Fibroblast of lung (primary cell): Measurements from ENCODE around the gene DIS3L2. TPM values are rescaled to one million over a fixed set of nuclear protein-coding genes. Genes with fewer than 3 reads are reported as not detected.

ENCODE experiments used
- DNase-seq, 2 donors: peaks; one replicate each; pipeline versions ENCODE4 v3.0.0 to v3.0.0-alpha.2; 2010; ENCODE audit warnings: low read depth in 2 of 2
- H2AFZ ChIP-seq: 2 replicates; pipeline ENCODE4 v1.5.1; 2012; ENCODE audit warnings: low read length, control low read depth, inconsistent platforms
- H3K27ac ChIP-seq: 2 replicates; pipeline ENCODE4 v1.5.1; 2011; ENCODE audit warnings: low read length, control low read depth; ENCODE audit not compliant: insufficient read depth
- H3K27me3 ChIP-seq: 2 replicates; pipeline ENCODE4 v1.5.1; 2011; ENCODE audit warnings: mild to moderate bottlenecking, low read length; ENCODE audit not compliant: control insufficient read depth, insufficient read depth
- H3K36me3 ChIP-seq: 2 replicates; pipeline ENCODE4 v1.5.1; 2011; ENCODE audit warnings: low read length; ENCODE audit not compliant: control insufficient read depth, insufficient read depth
- H3K4me1 ChIP-seq: 2 replicates; pipeline ENCODE4 v1.5.1; 2011; ENCODE audit warnings: low read length; ENCODE audit not compliant: control insufficient read depth, insufficient read depth; ENCODE audit errors: extremely low read depth
- H3K4me2 ChIP-seq: 2 replicates; pipeline ENCODE4 v1.5.1; 2011; ENCODE audit warnings: low read length, control low read depth; ENCODE audit not compliant: insufficient read depth; ENCODE audit errors: extremely low read depth
- H3K4me3 ChIP-seq, 4 experiments: fragments of 200-600 bp in 1 of 4; sonication (generic) in 1 of 4; replicated peaks in 1 of 4; 2 replicates each; pipeline ENCODE4 v1.5.1; 2011 to 2016; ENCODE audit warnings: low read length in 4 of 4, low read depth in 3 of 4, mild to moderate bottlenecking in 3 of 4, control low read depth in 2 of 4, inconsistent platforms in 1 of 4, mixed read lengths in 1 of 4; ENCODE audit not compliant: insufficient read depth in 1 of 4; ENCODE audit errors: control extremely low read depth in 1 of 4
- H3K79me2 ChIP-seq: 2 replicates; pipeline ENCODE4 v1.5.1; 2012; ENCODE audit warnings: mild to moderate bottlenecking, low read length, inconsistent platforms; ENCODE audit not compliant: control insufficient read depth, insufficient read depth
- H3K9ac ChIP-seq: 2 replicates; pipeline ENCODE4 v1.5.1; 2011; ENCODE audit warnings: mild to moderate bottlenecking, low read length, control low read depth; ENCODE audit not compliant: insufficient read depth
- H3K9me3 ChIP-seq: 2 replicates; pipeline ENCODE4 v1.5.1; 2012; ENCODE audit warnings: low read depth, low read length; ENCODE audit not compliant: control insufficient read depth, insufficient read depth
- H4K20me1 ChIP-seq: 2 replicates; pipeline ENCODE4 v1.5.1; 2011; ENCODE audit warnings: low read length; ENCODE audit not compliant: control insufficient read depth, insufficient read depth; ENCODE audit errors: extremely low read depth
- EZH2 ChIP-seq: IDR thresholded peaks from 2 replicates; pipeline ENCODE4 v1.5.1; 2012; ENCODE audit warnings: low read length, control low read depth, mild to moderate bottlenecking; ENCODE audit errors: missing control alignments
- polyA plus RNA-seq, 2 donors: library from polyadenylated mRNA; depleted of rRNA in 1 of 2; stranded (reverse) in 1 of 2; unstranded in 1 of 2; fragments of >200 nt; gene quantifications; 2 replicates each; pipeline ENCODE4 v1.2.1, GENCODE V29; 2011 to 2012; ENCODE audit warnings: missing spikeins in 1 of 2
- total RNA-seq: library from RNA; depleted of rRNA; stranded (reverse); fragments of >200 nt; gene quantifications from 2 replicates; pipeline ENCODE4 v1.2.1, GENCODE V29; 2014
- TF ChIP-seq, protein P1 (sequence below), 2 donors: IDR thresholded peaks in 1 of 2; conservative IDR thresholded peaks in 1 of 2; 1 replicate in 1 of 2; 2 replicates in 1 of 2; pipeline ENCODE4 v1.5.1; 2011 to 2012; ENCODE audit warnings: low read length in 2 of 2, control low read depth in 1 of 2, inconsistent platforms in 1 of 2, low read depth in 1 of 2, mild to moderate bottlenecking in 1 of 2

Gene DIS3L2
- total and polyA plus RNA-seq, 2 donors (not counting 1 experiment from before 2014, with no cell fraction given), result 5.2 to 15.2 TPM

DNA sequence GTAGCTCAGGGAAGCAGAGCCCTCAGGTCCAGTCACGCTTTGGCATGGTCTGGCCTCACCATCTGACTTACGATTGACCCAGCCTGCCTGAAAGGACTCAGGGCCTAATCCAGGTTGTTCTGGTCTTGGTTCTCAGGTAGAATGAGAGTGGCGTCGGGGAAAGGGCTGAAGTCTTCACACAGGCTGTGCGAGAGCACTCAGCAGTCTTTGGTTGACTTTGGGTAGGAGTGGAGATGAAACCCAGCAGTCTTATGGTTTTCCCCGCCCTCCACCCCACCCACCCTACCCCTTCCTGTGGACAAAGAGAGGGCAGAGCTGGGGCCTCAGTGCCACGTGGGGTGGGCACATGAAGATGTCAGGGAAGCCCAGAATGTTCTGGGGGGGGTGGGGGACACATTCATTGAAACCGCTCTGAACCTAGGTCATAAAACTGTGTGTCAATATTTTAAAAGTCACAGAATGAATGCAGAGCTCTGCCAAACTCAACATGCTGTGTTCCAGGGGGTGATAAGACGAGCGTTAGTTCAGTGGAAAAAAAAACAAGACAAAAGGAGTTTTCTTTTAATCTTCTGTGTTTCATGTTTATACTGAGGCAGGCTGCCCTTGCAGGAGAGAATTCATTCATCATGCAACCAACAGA is 358.4 kb downstream of the DIS3L2 start:
- H3K4me3 ChIP-seq, result no peak overlapping the region
- H3K27ac ChIP-seq, result no peak overlapping the region
- no peaks in the 10 kb centered on the region for H3K27me3 ChIP-seq
- H3K4me2 ChIP-seq, result no peak overlapping the region
- H3K9me3 ChIP-seq, result no peaks in the 10 kb centered on the region
- H4K20me1 ChIP-seq, result no peaks in the 10 kb centered on the region
- DNase-seq, result no peak
- no peaks in the 10 kb centered on the region for H3K79me2 ChIP-seq
- TF ChIP-seq, protein P1, sequence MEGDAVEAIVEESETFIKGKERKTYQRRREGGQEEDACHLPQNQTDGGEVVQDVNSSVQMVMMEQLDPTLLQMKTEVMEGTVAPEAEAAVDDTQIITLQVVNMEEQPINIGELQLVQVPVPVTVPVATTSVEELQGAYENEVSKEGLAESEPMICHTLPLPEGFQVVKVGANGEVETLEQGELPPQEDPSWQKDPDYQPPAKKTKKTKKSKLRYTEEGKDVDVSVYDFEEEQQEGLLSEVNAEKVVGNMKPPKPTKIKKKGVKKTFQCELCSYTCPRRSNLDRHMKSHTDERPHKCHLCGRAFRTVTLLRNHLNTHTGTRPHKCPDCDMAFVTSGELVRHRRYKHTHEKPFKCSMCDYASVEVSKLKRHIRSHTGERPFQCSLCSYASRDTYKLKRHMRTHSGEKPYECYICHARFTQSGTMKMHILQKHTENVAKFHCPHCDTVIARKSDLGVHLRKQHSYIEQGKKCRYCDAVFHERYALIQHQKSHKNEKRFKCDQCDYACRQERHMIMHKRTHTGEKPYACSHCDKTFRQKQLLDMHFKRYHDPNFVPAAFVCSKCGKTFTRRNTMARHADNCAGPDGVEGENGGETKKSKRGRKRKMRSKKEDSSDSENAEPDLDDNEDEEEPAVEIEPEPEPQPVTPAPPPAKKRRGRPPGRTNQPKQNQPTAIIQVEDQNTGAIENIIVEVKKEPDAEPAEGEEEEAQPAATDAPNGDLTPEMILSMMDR (conservative IDR thresholded peaks at IDR 0.05 in 1 of 2, IDR thresholded peaks at IDR 0.05 in 1 of 2; ENCODE audit: low read depth in 1 of 2, low read length in 2 of 2), result no peak
- no peak for TF ChIP-seq EZH2
- no peak overlapping the region for H3K9ac ChIP-seq
- no peak overlapping the region for H2AFZ ChIP-seq
- no peaks in the 10 kb centered on the region for H3K36me3 ChIP-seq
- no peaks in the 10 kb centered on the region for H3K4me1 ChIP-seq

DNA sequence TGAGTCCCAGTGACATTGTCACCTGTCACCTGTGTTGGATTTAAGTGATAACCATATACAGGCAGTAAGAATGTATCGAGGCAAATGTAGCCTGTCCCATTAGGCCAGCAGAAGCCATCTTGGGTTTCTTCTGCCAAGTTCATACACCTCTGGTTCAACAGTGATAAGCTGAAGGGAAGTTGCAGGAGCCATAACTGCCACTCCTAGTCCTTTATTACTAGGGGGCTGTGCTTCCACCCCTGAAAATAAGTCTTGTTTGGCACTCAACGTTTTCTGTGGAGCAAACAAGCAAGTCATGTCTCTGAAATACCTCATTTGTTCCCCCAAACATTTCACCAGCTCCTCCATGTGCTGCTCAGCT is 358.9 kb downstream of the DIS3L2 start:
- Histone ChIP-seq H3K4me1 (no peaks in the 10 kb centered on the region), H3K27ac (no peak overlapping the region), H3K9ac (no peak overlapping the region), H3K36me3 (no peaks in the 10 kb centered on the region), H4K20me1 (no peaks in the 10 kb centered on the region), H3K4me2 (no peak overlapping the region), H3K79me2 (no peaks in the 10 kb centered on the region), H3K4me3 (no peak overlapping the region), H2AFZ (no peak overlapping the region), H3K27me3 (no peaks in the 10 kb centered on the region), H3K9me3 (no peaks in the 10 kb centered on the region)
- TF ChIP-seq EZH2, result no peak
- TF ChIP-seq, protein P1 (conservative IDR thresholded peaks at IDR 0.05 in 1 of 2, IDR thresholded peaks at IDR 0.05 in 1 of 2; ENCODE audit: low read depth in 1 of 2, low read length in 2 of 2), result no peak
- no peak for DNase-seq

DNA sequence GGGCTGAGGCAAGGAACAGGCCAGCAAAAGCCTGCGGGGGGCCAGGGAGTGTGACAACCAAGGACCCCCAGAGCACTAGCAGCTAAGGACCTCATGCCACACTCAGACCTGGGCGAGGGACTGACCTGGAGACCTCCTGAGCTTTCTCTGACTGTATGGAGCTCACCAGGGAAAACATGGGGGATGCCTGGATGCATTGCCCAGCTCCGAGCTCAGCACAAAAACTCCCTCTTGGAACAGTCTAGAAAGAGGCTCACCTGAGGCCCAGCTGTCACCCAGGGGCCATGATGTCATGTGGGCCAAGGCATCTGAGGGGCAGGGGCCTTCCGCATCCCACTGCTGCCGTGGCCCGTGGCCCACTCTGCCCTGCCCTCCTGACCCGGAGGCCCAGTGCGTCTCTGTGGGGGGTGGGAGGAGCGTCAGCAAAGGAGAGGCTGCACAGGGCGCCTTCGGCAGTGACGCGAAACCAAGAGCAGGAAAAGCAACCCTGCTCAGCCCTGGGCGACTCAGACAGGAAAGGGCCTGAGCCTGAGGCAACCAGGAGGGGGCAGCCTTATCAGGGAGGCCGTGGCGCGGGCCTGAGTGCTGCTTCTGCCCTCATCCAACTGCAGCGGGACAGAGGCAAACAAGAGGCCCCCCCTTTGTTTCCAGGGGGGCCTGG is 359.8 kb downstream of the DIS3L2 start:
- Histone ChIP-seq H3K9me3 (no peaks in the 10 kb centered on the region), H3K4me3 (no peak overlapping the region)
- no peak for TF ChIP-seq EZH2
- TF ChIP-seq, protein P1 (conservative IDR thresholded peaks at IDR 0.05 in 1 of 2, IDR thresholded peaks at IDR 0.05 in 1 of 2; ENCODE audit: low read depth in 1 of 2, low read length in 2 of 2), result no peak

More for the DNA sequence above, 359.8 kb downstream of the DIS3L2 start:
- no peak overlapping the region for H3K27ac ChIP-seq
- H3K36me3 ChIP-seq, result no peaks in the 10 kb centered on the region
- no peaks in the 10 kb centered on the region for H3K4me1 ChIP-seq
- H3K9ac ChIP-seq, result no peak overlapping the region
- H3K27me3 ChIP-seq, result no peaks in the 10 kb centered on the region
- no peaks in the 10 kb centered on the region for H3K79me2 ChIP-seq
- no peaks in the 10 kb centered on the region for H4K20me1 ChIP-seq
- no peak for DNase-seq
- H2AFZ ChIP-seq, result no peak overlapping the region
- no peak overlapping the region for H3K4me2 ChIP-seq
